ENCODE results near the gene GNG3.
A peak's percentile ranks its signal among the peaks of the same experiment; 100 is the strongest.

The GNG3 gene

DNA sequence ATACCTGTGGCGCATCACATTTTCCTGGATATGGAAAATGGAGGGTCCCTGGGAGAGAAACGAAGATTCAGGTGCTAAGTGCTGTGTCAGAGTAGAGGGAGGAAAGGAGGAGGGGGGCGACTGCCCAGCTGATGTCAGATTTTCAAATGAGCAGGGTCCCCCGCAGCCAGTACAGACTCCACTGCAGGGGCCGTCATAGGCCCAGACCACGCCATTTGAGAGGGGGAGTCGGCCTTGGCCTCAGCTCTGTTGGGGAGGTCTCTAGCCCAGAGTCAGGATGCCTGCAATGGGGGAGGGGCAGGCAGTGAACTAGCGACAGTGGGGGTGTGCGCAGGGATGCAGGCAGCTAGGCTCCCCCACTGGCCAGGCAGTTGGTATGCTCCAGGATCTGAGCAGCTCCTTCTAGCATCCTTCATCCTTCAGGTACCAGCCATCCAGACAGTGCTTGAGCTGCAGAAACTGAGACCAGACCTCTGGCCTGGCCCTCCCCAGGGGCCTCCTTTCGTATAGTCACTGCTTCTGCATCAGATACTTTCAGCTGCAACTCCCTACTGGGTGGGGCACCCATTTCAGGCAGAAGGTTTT, at the start of gene GNG3, which contains the start of gene BSCL2:
TSS of gene GNG3 (plus strand) at position 400 of the 585 bp plus-strand sequence. CDS start 620 bp downstream, outside the sequence.
TSS of gene BSCL2 (minus strand) at position 148 of the 585 bp plus-strand sequence. CDS start 229 bp downstream, outside the sequence.
- no peak for DNase-seq (ENCODE audit: extremely low spot score)
- CTCF ChIA-PET = interaction anchor here (0.5 to 1.7 kb wide), 2 partner anchors 13 to 79 kb away, joined by 3 to 5 read pairs; no protein-coding TSS in a partner anchor
- POLR2A ChIA-PET = interaction anchor here (1.3 to 6.6 kb wide), 7 partner anchors 18 to 148 kb away, joined by 3 to 65 read pairs (median 6); partner anchors contain the start of genes HNRNPUL2, LBHD1, MTA2 and TTC9C
- no peak for TF ChIP-seq LEF1 (IDR thresholded peaks at IDR 0.05; ENCODE audit: borderline replicate concordance)
- TF ChIP-seq FOXM1 (IDR thresholded peaks at IDR 0.05; ENCODE audit: borderline replicate concordance) = no peak
- no peak for TF ChIP-seq SUZ12 (IDR thresholded peaks at IDR 0.05)
- no peak for TF ChIP-seq ZNF384 (IDR thresholded peaks at IDR 0.05)
- TF ChIP-seq, protein P1, sequence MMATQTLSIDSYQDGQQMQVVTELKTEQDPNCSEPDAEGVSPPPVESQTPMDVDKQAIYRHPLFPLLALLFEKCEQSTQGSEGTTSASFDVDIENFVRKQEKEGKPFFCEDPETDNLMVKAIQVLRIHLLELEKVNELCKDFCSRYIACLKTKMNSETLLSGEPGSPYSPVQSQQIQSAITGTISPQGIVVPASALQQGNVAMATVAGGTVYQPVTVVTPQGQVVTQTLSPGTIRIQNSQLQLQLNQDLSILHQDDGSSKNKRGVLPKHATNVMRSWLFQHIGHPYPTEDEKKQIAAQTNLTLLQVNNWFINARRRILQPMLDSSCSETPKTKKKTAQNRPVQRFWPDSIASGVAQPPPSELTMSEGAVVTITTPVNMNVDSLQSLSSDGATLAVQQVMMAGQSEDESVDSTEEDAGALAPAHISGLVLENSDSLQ (IDR thresholded peaks at IDR 0.05) = no peak
- TF ChIP-seq TARDBP (IDR thresholded peaks at IDR 0.05) = no peak
- no peak for TF ChIP-seq NFRKB (IDR thresholded peaks at IDR 0.05)
- no peak for TF ChIP-seq FOXK2 (IDR thresholded peaks at IDR 0.05)
- TF ChIP-seq FOXA1 (IDR thresholded peaks at IDR 0.05) = no peak
- no peak for TF ChIP-seq ELF4 (IDR thresholded peaks at IDR 0.05)
- TF ChIP-seq ARNT (IDR thresholded peaks at IDR 0.05) = no peak
- TF ChIP-seq BHLHE40 (IDR thresholded peaks at IDR 0.05; ENCODE audit: borderline replicate concordance) = no peak
- no peak for TF ChIP-seq L3MBTL2 (conservative IDR thresholded peaks at IDR 0.05)
- no peak for TF ChIP-seq CTBP1 (IDR thresholded peaks at IDR 0.05; ENCODE audit: borderline replicate concordance)
- no peak for TF ChIP-seq HDGF (IDR thresholded peaks at IDR 0.05; ENCODE audit: borderline replicate concordance)
- no peak for TF ChIP-seq SP1 (IDR thresholded peaks at IDR 0.05)

DNA sequence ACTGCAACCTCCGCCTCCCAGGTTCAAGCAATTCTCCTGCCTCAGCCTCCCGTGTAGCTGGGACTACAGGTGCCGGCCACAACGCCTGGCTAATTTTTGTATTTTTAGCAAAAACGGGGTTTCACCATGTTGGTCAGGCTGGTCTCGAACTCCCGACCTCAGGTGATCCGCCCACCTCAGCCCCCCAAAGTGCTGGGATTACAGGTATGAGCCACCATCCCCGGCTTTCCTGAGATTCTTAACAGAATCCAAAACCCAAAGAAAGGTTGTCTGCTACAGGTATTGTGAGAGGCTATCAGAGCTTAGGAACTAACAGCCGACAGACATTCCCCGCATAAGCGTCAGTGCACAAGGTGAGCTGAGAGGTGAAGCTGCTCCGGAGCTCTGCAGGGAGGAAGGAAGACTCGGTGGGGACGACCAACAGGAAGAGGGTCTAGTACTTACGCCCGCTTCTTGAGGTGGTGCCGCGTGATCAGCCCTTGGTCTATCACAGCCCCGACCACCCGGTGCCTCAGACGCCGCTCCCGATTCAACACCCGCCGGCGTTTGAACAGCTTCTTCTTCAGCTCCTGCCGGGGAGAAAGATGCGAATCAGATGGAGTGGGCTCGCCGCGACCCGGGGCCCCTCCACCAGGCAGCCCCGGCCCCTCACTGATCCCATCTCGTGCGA, 42.9 kb upstream of the GNG3 start:
- ChIA-PET POLR2A (interaction anchor here (0.6 to 3.7 kb wide), 29 partner anchors 10 to 377 kb away, joined by 3 to 90 read pairs (median 5); partner anchors contain the start of genes B3GAT3, EEF1G, EML3 and GANAB), CTCF (no interaction called here)
- no peak for DNase-seq (ENCODE audit: extremely low spot score)
- TF ChIP-seq TARDBP (IDR thresholded peaks at IDR 0.05) = no peak
- TF ChIP-seq, protein P1 (IDR thresholded peaks at IDR 0.05) = no peak
- TF ChIP-seq FOXK2 (IDR thresholded peaks at IDR 0.05) = no peak

DNA sequence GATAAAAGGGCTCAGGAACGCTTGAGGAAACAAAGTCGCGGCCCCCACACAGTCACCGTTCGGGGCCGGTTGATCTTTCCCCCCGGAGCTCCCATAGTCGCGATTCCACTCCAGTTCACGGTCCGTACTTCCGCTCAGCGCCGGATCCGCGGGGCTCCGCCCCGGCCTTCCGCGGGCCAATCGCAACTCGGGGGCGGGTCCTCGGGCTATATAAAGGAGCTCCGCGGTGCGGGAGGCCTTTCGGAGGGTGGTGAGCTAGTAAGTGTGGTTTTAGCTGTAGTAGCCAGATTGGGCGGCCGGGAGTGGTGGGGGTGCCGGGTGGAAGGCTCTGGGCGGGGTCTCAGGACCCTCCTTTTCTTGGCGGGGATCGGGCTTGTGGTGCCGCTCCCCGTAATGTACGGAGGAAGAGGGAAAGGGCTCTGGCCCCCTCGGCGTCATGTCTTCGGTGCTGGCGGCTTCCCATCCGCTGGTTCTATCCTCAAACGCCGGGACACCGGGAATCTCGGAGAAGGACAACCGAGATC, 42.3 kb upstream of the GNG3 start, which contains the start of the genes C11orf98 and CSKMT:
TSS of gene C11orf98 (minus strand) at position 136 of the 524 bp plus-strand sequence. CDS start at position 95, 41 bp downstream.
TSS of gene CSKMT (plus strand) at position 238 of the 524 bp plus-strand sequence. CDS start 568 bp downstream, outside the sequence.
- ChIA-PET POLR2A (interaction anchor here (0.7 to 3.7 kb wide), 30 partner anchors 10 to 217 kb away, joined by 3 to 90 read pairs (median 5); partner anchors contain the start of genes B3GAT3, EEF1G, EML3 and GANAB), CTCF (no interaction called here)
- TF ChIP-seq LEF1 (IDR thresholded peaks at IDR 0.05; ENCODE audit: borderline replicate concordance) (no peak), ELF4 (IDR thresholded peaks at IDR 0.05) (peak; percentile 93)
- DNase-seq (ENCODE audit: extremely low spot score) = peak; percentile 94

DNA sequence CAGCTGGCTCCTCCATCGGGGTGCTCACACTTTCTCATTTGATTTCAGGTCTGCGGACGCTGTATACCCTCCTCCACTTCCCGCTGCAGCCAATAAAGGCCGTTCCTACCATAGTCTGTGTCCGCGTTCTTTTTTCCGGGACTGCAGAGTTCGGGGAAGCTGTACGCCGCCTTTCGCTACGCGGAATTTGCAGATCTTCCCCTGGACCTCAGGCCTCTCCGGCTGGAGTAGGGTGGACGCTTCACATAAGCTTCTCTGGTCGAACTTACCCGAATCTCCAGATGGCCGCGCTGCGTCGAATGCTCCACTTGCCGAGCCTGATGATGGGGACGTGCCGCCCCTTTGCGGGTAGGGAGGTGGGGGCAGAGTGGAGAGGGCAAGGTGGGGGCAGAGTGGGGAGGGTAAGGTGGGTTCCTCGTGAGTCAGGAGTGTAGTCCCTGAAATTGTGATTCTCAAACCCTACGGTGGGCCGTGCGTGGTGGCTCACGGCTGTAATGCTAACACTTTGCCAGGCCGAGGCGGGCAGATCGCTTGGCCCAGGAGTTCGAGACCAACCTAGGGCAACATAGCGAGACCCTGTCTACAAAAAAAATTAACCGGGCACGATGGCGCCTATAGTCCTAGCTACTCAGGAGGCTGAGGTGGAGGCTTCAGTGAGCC, 41.7 kb upstream of the GNG3 start:
- TF ChIP-seq L3MBTL2 (conservative IDR thresholded peaks at IDR 0.05) (peak; percentile 24; the same call in 1 of the 2 replicates), BHLHE40 (IDR thresholded peaks at IDR 0.05; ENCODE audit: borderline replicate concordance) (no peak)
- CTCF ChIA-PET = no interaction called here
- POLR2A ChIA-PET = interaction anchor here (0.9 to 3.7 kb wide), 23 partner anchors 10 to 216 kb away, joined by 3 to 90 read pairs (median 7); partner anchors contain the start of genes B3GAT3, EEF1G, EML3 and GANAB
- DNase-seq (ENCODE audit: extremely low spot score) = peak; percentile 18

DNA sequence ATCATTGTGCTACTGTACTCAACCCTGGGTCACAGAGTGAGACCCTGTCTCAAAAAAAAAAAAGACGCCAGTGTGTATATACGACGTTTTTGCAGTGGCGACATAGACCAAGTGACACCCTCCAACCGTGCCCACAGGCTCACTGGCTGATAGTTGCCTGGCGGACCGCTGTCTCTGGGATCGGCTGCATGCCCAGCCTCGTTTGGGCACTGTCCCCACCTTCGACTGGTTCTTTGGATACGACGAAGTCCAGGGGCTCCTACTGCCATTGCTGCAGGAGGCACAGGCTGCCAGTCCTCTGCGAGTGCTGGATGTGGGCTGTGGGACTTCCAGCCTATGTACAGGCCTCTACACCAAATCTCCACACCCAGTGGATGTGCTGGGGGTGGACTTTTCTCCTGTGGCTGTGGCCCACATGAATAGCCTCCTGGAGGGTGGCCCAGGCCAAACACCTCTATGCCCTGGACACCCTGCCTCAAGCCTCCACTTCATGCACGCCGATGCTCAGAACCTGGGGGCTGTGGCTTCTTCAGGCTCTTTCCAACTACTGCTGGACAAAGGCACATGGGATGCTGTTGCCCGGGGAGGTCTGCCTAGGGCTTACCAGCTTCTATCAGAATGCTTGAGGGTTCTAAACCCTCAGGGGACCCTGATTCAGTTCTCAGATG, 41.1 kb upstream of the GNG3 start:
- POLR2A ChIA-PET = interaction anchor here (0.8 to 7.2 kb wide), 9 partner anchors 10 to 87 kb away, joined by 5 to 90 read pairs (median 12); partner anchors contain the start of genes B3GAT3, EML3, INTS5 and MTA2
- DNase-seq (ENCODE audit: extremely low spot score) = no peak
- CTCF ChIA-PET = no interaction called here
- TF ChIP-seq ELF4 (IDR thresholded peaks at IDR 0.05) (no peak), ARNT (IDR thresholded peaks at IDR 0.05) (no peak), L3MBTL2 (conservative IDR thresholded peaks at IDR 0.05) (no peak), FOXM1 (IDR thresholded peaks at IDR 0.05; ENCODE audit: borderline replicate concordance) (no peak), BHLHE40 (IDR thresholded peaks at IDR 0.05; ENCODE audit: borderline replicate concordance) (no peak), TARDBP (IDR thresholded peaks at IDR 0.05) (no peak), FOXA1 (IDR thresholded peaks at IDR 0.05) (no peak), LEF1 (IDR thresholded peaks at IDR 0.05; ENCODE audit: borderline replicate concordance) (no peak)
- TF ChIP-seq, protein P1 (IDR thresholded peaks at IDR 0.05) = no peak

All from HEK293T (cell line).